B cell (primary cell): ENCODE results near the gene CTBP2. TPM values are rescaled to one million over a fixed set of nuclear protein-coding genes. Genes with fewer than 3 reads are reported as not detected.

Source experiments
- ATAC-seq: fragments of 200-7000 bp; cut with Tn5 transposase; one replicate; pipeline ENCODE4 v1.10.0; 2021; ENCODE audit warnings: low read depth, mild to moderate bottlenecking, moderate number of reproducible peaks, moderate library complexity
- CTCF ChIA-PET: fragments of 350-600 bp; sonication (Branson Sonifier 250); formaldehyde crosslinking; loops from one replicate; lab custom pipeline; 2021; ENCODE audit warnings: antibody characterized with exemption, inconsistent platforms; lab: Charles Lee
- POLR2A ChIA-PET: fragments of 350-600 bp; sonication (Branson Sonifier 250); formaldehyde crosslinking; loops from one replicate; lab custom pipeline; 2021; ENCODE audit warnings: antibody characterized with exemption; lab: Charles Lee
- DNase-seq: peaks from one replicate; pipeline ENCODE4 v3.0.0; 2013
- H2AFZ ChIP-seq: 2 replicates; pipeline ENCODE4 v1.6.1; 2012; ENCODE audit warnings: mild to moderate bottlenecking, low read depth, low read length; ENCODE audit not compliant: insufficient read depth, poor library complexity, severe bottlenecking
- H3K27ac ChIP-seq, 2 donors: 1 replicate in 1 of 2; 2 replicates in 1 of 2; pipeline ENCODE4 v1.5.1; 2012 to 2013; ENCODE audit warnings: low read length in 2 of 2, mild to moderate bottlenecking in 2 of 2, moderate library complexity in 1 of 2
- H3K27me3 ChIP-seq, 4 experiments: fragments of 200-600 bp in 1 of 4; sonication (generic) in 1 of 4; replicated peaks in 1 of 4; 1 replicate in 2 of 4; 2 replicates in 2 of 4; pipeline versions ENCODE4 v1.6.1 to v1.7.0; 2013 to 2016; ENCODE audit warnings: low read length in 3 of 4, mild to moderate bottlenecking in 2 of 4, mixed read lengths in 1 of 4, moderate library complexity in 1 of 4; ENCODE audit not compliant: insufficient read depth in 4 of 4, control insufficient read depth in 3 of 4; ENCODE audit errors: control extremely low read depth in 1 of 4
- H3K36me3 ChIP-seq, 2 experiments: replicated peaks in 1 of 2; 1 replicate in 1 of 2; 2 replicates in 1 of 2; pipeline versions ENCODE4 v1.6.1 to v1.7.1; 2013; ENCODE audit warnings: low read length in 1 of 2; ENCODE audit not compliant: insufficient read depth in 2 of 2, control insufficient read depth in 1 of 2; ENCODE audit errors: control extremely low read depth in 1 of 2, extremely low read depth in 1 of 2
- H3K4me1 ChIP-seq, 2 donors: fragments of 200-600 bp in 1 of 2; sonication (generic) in 1 of 2; 1 replicate in 1 of 2; 2 replicates in 1 of 2; pipeline versions ENCODE4 v1.5.1 to v1.6.1; 2013 to 2017; ENCODE audit warnings: low read length in 2 of 2; ENCODE audit not compliant: control insufficient read depth in 2 of 2, insufficient read depth in 2 of 2
- H3K4me2 ChIP-seq: replicated peaks from 2 replicates; pipeline ENCODE3; 2012; ENCODE audit warnings: mild to moderate bottlenecking, low read depth, low read length; ENCODE audit not compliant: poor library complexity, severe bottlenecking
- H3K4me3 ChIP-seq, 5 experiments: fragments of 200-600 bp in 1 of 5; sonication (generic) in 1 of 5; 1 replicate in 3 of 5; 2 replicates in 2 of 5; pipeline versions ENCODE4 v1.5.1 to v1.7.0; 2011 to 2016; ENCODE audit warnings: low read length in 4 of 5, mild to moderate bottlenecking in 4 of 5, low read depth in 2 of 5, control low read depth in 1 of 5, moderate library complexity in 1 of 5; ENCODE audit not compliant: insufficient read depth in 1 of 5; ENCODE audit errors: control extremely low read depth in 1 of 5, extremely low read depth in 1 of 5
- H3K79me2 ChIP-seq: fragments of 200-600 bp; sonication (generic); one replicate; pipeline ENCODE4 v1.6.0; 2016; ENCODE audit warnings: low read length; ENCODE audit not compliant: control insufficient read depth, insufficient read depth
- H3K9ac ChIP-seq: fragments of 200-600 bp; sonication (generic); 2 replicates; pipeline ENCODE4 v1.6.1; 2017; ENCODE audit warnings: mild to moderate bottlenecking, low read length, moderate library complexity
- H3K9me3 ChIP-seq, 3 donors: one replicate each; pipeline versions ENCODE4 v1.6.1 to v1.7.1; 2013; ENCODE audit warnings: low read length in 2 of 3; ENCODE audit not compliant: control insufficient read depth in 2 of 3, insufficient read depth in 1 of 3; ENCODE audit errors: control extremely low read depth in 1 of 3
- H4K20me1 ChIP-seq: 2 replicates; pipeline ENCODE4 v1.6.0; 2012; ENCODE audit warnings: mild to moderate bottlenecking, low read length; ENCODE audit not compliant: insufficient read depth, control insufficient read depth, poor library complexity, severe bottlenecking
- H3K27ac Mint-ChIP-seq: one replicate; pipeline ENCODE4 v1.8.0; 2021; ENCODE audit warnings: mixed read lengths
- H3K27me3 Mint-ChIP-seq: one replicate; pipeline ENCODE4 v1.8.0; 2021; ENCODE audit warnings: mixed read lengths
- H3K4me1 Mint-ChIP-seq: one replicate; pipeline ENCODE4 v1.8.0; 2021; ENCODE audit warnings: mixed read lengths
- H3K4me3 Mint-ChIP-seq: one replicate; pipeline ENCODE4 v1.8.0; 2021; ENCODE audit warnings: mixed read lengths
- H3K9me3 Mint-ChIP-seq: one replicate; pipeline ENCODE4 v1.8.0; 2022; ENCODE audit warnings: mixed read lengths; ENCODE audit not compliant: insufficient read depth
- EZH2 ChIP-seq: IDR thresholded peaks from 2 replicates; pipeline ENCODE4 v1.6.1; 2012; ENCODE audit warnings: borderline replicate concordance, low read depth, mild to moderate bottlenecking, moderate library complexity, low read length; ENCODE audit not compliant: insufficient read depth, poor library complexity, severe bottlenecking
- WGBS: methylation state at CpG from one replicate; pipeline ENCODE4 v1.1.5; 2013; ENCODE audit warnings: missing lambda C conversion rate; ENCODE audit not compliant: insufficient coverage; 5-methylcytosine and 5-hydroxymethylcytosine counted together
- intact Hi-C: fragments of 100-400 bp; cut with micrococcal nuclease; formaldehyde crosslinking; loops from one replicate; pipeline ENCODE4 v1.10.0; 2022
- polyA plus RNA-seq: library from polyadenylated mRNA; depleted of rRNA; stranded (reverse); fragments of >200 nt; gene quantifications from 2 replicates; pipeline ENCODE4 v1.2.3, GENCODE V29; 2012
- total RNA-seq, 2 donors: library from RNA; stranded (reverse); fragments of 120-200 nt in 1 of 2; gene quantifications; 1 replicate in 1 of 2; 2 replicates in 1 of 2; pipeline versions ENCODE4 v1.2.3 to v1.2.4, GENCODE V29; 2013 to 2022
- TF ChIP-seq, protein P1 (sequence below): fragments of 200-600 bp; IDR thresholded peaks from one replicate; pipeline ENCODE4 v1.8.0; 2022; ENCODE audit warnings: antibody characterized with exemption, mild to moderate bottlenecking

Gene CTBP2
- total and polyA plus RNA-seq, 2 donors (not counting 1 experiment from before 2014, with no cell fraction given) = 0.39 to 0.85 TPM

DNA sequence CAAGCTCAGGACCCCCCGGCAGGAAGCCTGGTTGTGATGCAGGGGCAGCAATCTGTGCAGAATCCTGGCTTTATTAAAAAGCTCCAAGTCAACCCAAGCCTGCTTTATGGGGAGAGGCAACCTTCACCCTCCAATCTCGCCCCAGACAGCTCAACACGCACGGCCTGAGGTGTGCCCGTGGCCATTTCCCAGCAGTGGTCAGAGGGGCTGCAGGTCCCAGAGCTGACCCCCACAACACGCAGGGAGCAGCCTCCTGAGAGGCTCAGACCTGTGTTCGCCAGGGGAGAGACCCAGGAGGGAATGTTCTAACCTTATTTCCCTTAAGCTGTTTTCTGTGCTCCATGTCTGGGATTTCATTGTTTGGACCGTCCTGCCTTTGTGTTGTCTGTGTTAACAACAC is 108.2 kb downstream of the CTBP2 start:
- no peaks in the 10 kb centered on the region for H3K79me2 ChIP-seq

DNA sequence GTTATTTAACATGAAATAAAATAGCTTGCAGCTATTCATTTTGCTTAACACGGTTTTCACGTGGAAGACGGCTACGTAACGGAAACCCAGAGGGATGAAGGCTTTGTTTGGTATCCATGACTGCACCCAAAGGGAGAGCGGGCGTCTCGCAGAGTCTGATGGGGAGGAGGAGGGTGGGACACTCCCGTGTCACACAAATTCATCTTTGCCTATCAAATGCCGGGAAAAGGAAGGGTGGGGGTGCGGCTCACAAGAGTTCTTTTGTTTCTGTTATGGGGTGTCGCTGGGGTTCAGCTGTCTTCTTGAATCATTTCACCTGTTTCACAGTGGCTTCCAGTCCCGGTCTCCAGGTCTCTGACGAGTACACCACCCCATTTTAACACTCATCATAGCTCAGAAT is 110.0 kb downstream of the CTBP2 start:
- no peak overlapping the region for H3K4me3 ChIP-seq
- ATAC-seq (no peak), DNase-seq (no peak)
- H4K20me1 ChIP-seq = no peaks in the 10 kb centered on the region
- WGBS = 98% methylated on average over 5 of the region's 14 CpGs
- H3K9me3 ChIP-seq = peaks cover 0 to 23% (median 7%) of the 10 kb centered on the region in 3 donors
- no peak overlapping the region for H3K27ac ChIP-seq
- intact Hi-C loops = no loop called here
- Mint-ChIP-seq H3K27ac (no peak overlapping the region), H3K4me3 (no peak overlapping the region), H3K4me1 (no peaks in the 10 kb centered on the region), H3K27me3 (peaks cover 65% of the 10 kb centered on the region), H3K9me3 (peaks cover 4% of the 10 kb centered on the region)
- no peak overlapping the region for H2AFZ ChIP-seq
- H3K36me3 ChIP-seq = no peaks in the 10 kb centered on the region
- no peaks in the 10 kb centered on the region for H3K4me1 ChIP-seq
- H3K9ac ChIP-seq = no peak overlapping the region
- H3K4me2 ChIP-seq = no peak overlapping the region
- TF ChIP-seq, protein P1, sequence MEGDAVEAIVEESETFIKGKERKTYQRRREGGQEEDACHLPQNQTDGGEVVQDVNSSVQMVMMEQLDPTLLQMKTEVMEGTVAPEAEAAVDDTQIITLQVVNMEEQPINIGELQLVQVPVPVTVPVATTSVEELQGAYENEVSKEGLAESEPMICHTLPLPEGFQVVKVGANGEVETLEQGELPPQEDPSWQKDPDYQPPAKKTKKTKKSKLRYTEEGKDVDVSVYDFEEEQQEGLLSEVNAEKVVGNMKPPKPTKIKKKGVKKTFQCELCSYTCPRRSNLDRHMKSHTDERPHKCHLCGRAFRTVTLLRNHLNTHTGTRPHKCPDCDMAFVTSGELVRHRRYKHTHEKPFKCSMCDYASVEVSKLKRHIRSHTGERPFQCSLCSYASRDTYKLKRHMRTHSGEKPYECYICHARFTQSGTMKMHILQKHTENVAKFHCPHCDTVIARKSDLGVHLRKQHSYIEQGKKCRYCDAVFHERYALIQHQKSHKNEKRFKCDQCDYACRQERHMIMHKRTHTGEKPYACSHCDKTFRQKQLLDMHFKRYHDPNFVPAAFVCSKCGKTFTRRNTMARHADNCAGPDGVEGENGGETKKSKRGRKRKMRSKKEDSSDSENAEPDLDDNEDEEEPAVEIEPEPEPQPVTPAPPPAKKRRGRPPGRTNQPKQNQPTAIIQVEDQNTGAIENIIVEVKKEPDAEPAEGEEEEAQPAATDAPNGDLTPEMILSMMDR = no peak
- no peak for TF ChIP-seq EZH2
- CTCF ChIA-PET = interaction anchor here (1.2 kb wide), 1 partner anchor 9 kb away, joined by 3 read pairs; no protein-coding TSS in a partner anchor
- no peaks in the 10 kb centered on the region for H3K79me2 ChIP-seq
- peaks cover 0 to 65% (median 27%) of the 10 kb centered on the region in 4 experiments for H3K27me3 ChIP-seq
- POLR2A ChIA-PET = no interaction called here

More for the DNA sequence above, 108.2 kb downstream of the CTBP2 start:
- no peaks in the 10 kb centered on the region for H3K36me3 ChIP-seq
- TF ChIP-seq, protein P1 = no peak
- no peak for TF ChIP-seq EZH2
- H3K4me3 Mint-ChIP-seq = no peak overlapping the region
- peaks cover under 1% of the 10 kb centered on the region in 2 donors for H3K4me1 ChIP-seq
- H3K9ac ChIP-seq = no peak overlapping the region
- H3K27me3 Mint-ChIP-seq = peaks cover 77% of the 10 kb centered on the region
- peaks cover 0 to 76% (median 29%) of the 10 kb centered on the region in 4 experiments for H3K27me3 ChIP-seq
- POLR2A ChIA-PET = no interaction called here
- H3K9me3 Mint-ChIP-seq = peaks cover 4% of the 10 kb centered on the region
- DNase-seq = no peak
- intact Hi-C loops = no loop called here
- H3K4me1 Mint-ChIP-seq = peaks cover 1% of the 10 kb centered on the region
- no peak overlapping the region for H3K4me2 ChIP-seq
- CTCF ChIA-PET = no interaction called here
- no peaks in the 10 kb centered on the region for H4K20me1 ChIP-seq
- 88% methylated on average over 7 of the region's 8 CpGs for WGBS
- peaks cover 0 to 32% (median 7%) of the 10 kb centered on the region in 3 donors for H3K9me3 ChIP-seq
- H3K27ac ChIP-seq = no peak overlapping the region
- H3K27ac Mint-ChIP-seq = no peak overlapping the region
- no peak for ATAC-seq
- H3K4me3 ChIP-seq = no peak overlapping the region
- H2AFZ ChIP-seq = no peak overlapping the region
